Adrenal gland (tissue), 5 donors: ENCODE data around the gene MADCAM1.

Source experiments
- CTCF ChIP-seq, 6 experiments: fragments of 450-650 bp in 4 of 6; fragments of 200-600 bp in 2 of 6; sonication (generic) in 1 of 6; IDR thresholded peaks; 1 replicate in 5 of 6; 2 replicates in 1 of 6; pipeline versions ENCODE4 v1.5.1 to v1.8.0; 2016 to 2021; ENCODE audit warnings: antibody characterized with exemption in 6 of 6, mild to moderate bottlenecking in 2 of 6, moderate library complexity in 1 of 6
- POLR2A ChIP-seq, 2 donors: fragments of 450-650 bp; IDR thresholded peaks; one replicate each; pipeline ENCODE4 v1.6.1; 2017; ENCODE audit warnings: antibody characterized with exemption in 2 of 2, mild to moderate bottlenecking in 2 of 2, moderate library complexity in 1 of 2
- donor health status: DM: no; HTN: no; CAD: no.

GRCh38 chr19:496112-496665, at the start of gene MADCAM1:
- TF ChIP-seq POLR2A (IDR thresholded peaks at IDR 0.05) (no peak), CTCF (IDR thresholded peaks at IDR 0.05) (no peak)
